Measurements from ENCODE around the gene GRK5.

GRK5 gene

DNA sequence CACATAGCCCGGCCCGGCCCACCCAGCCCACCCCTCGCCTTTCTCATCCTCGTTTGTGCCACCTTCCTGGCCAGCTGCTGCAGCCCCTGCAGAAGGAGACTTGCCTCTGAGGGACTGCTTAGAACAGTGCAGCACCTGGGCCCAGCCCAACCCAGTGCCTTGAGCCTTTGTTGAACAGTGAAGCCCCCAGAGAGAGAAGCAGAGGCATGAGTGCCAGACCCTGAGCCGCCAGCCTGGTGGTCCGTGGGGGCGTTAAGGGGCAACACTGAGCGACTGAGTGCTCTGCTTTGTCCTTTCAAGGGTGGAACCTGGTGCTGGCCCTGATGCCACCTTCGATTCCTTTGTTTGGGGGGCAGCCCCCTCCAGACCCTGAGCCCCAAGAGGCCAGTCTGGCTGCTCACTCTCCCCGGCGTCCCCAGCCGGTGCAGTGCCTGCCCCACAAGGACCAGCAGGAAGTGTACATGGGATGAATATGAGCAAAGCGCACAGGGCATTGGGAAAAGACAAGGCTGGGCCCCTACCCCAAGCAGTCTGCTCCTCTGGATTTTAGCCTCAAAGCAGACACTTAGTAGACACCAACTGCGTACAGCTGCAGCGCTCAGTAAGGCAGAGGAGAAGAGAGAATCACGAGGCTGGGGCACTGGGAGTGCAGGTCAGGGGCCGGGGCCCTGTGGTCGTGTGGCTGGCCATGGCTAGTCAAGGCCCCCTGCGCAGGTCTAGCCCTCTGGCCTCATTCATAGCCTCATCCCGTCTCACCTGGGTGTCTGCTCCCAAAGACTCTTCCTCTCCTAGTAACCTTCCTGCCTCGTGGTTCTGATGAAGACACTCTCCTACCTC lies 239.3 kb downstream of the GRK5 start:
- H3K4me3 ChIP-seq (ENCODE audit: low read length): no peak overlapping the region
- H3K27me3 ChIP-seq (ENCODE audit: insufficient read depth, low read length): no peaks in the 10 kb centered on the region
- no peaks in the 10 kb centered on the region for H3K9me3 ChIP-seq (ENCODE audit: low read length)
- H3K4me1 ChIP-seq (ENCODE audit: insufficient read depth, low read length): no peaks in the 10 kb centered on the region
- no peak overlapping the region for H2AFZ ChIP-seq (ENCODE audit: low read depth, low read length)
- H3K36me3 ChIP-seq (ENCODE audit: insufficient read depth, low read length): no peaks in the 10 kb centered on the region

DNA sequence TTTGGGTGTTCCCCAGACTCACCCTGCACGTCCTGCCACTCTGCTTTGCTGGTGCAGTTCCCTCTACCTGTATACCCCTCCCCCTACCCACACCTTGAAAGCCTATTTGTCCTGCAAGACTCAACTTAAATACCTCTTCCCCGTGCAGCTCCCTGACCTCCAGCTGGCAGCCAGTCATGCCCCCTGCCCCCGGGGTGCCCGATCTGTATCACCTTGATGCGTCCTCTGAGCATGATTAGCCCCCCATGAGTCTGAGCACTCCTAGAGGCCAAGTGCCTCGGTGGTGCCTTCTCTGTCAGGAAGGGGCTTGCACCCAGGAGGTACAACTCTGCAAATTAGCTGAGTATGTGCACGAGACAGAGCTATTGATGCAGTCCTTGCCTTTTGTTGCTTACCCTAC lies 240.1 kb downstream of the GRK5 start:
- Histone ChIP-seq H3K9me3 (ENCODE audit: low read length) (no peaks in the 10 kb centered on the region), H3K4me1 (ENCODE audit: insufficient read depth, low read length) (no peaks in the 10 kb centered on the region), H2AFZ (ENCODE audit: low read depth, low read length) (no peak overlapping the region), H3K27me3 (ENCODE audit: insufficient read depth, low read length) (no peaks in the 10 kb centered on the region), H3K36me3 (ENCODE audit: insufficient read depth, low read length) (no peaks in the 10 kb centered on the region), H3K4me3 (ENCODE audit: low read length) (no peak overlapping the region)

DNA sequence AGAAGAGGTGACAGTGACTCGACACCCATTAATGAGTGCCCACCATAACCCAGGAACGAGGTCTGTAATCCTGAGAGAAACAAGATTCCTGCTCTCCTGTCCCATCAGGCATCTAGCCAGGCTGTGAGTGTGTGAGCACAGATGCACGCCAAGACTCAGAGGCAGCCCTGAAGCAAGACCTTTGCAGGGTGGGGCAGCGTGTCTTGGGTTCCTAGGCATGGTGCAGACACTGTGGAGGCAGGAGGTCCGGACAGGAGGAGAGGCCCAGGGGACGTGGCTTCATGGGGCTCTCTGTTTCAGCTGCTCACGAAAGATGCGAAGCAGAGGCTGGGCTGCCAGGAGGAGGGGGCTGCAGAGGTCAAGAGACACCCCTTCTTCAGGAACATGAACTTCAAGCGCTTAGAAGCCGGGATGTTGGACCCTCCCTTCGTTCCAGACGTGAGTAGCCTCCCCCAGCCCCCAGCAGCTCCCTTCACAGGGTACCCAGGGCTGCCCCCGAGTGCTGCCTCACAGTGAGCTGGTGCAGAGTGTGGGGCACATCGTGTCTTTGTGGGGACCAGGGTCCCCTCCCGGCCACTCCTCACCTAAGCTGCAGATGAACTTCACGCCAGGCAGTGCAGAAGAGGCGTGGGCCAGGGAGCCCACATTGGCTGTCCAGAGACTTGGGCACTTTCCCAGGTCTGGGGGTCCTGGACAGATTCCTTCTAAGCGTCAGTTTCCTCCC lies 240.6 kb downstream of the GRK5 start:
- H3K9me3 ChIP-seq (ENCODE audit: low read length): no peaks in the 10 kb centered on the region
- no peaks in the 10 kb centered on the region for H3K4me1 ChIP-seq (ENCODE audit: insufficient read depth, low read length)
- no peaks in the 10 kb centered on the region for H3K27me3 ChIP-seq (ENCODE audit: insufficient read depth, low read length)
- no peak overlapping the region for H2AFZ ChIP-seq (ENCODE audit: low read depth, low read length)
- H3K36me3 ChIP-seq (ENCODE audit: insufficient read depth, low read length): no peaks in the 10 kb centered on the region
- no peak overlapping the region for H3K4me3 ChIP-seq (ENCODE audit: low read length)

DNA sequence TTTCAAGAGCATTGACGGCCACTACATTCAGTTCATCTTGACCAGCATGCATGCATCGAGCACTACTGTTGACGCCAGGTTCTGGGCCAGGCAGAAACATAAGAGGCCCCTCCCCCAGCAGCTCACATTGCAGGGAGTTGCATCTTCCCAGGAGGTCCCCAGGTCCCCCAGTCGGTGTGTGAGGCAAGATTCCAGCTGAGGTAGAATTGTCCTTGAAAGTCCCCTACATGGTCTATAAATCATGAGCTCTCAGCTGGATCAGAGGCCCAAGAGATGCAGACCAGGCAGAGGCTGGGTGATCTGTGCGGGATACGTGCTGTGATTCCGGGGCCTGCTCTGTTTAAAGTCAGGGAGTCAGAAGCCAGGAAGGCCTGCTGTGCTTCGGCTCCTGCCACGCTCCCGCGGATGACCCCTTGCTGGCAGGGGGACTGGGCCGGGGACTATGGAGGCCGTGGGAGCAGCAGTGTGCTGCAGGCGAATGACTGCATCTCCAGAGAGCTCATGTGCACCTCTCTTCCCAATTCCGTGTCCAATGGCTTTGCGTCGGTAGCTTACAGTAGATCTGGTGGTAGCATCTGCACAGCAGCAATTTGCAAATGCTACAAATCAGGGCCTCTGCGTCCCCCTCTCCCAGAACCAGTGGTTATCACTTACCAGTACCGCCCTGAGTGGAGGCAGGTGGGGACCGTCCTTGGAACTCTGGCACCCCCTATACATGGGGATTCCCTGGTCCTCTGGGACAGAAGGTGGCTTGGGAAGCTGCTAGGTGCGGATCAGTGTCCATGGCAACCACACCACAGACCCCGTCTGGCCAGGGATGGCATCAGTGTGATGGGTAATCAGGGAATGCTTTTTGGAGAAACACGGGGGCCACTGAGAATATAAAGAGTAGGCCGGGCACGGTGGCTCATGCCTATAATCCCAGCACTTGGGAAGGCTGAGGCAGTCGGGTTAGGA lies 241.5 kb downstream of the GRK5 start:
- no peaks in the 10 kb centered on the region for H3K9me3 ChIP-seq (ENCODE audit: low read length)
- H3K27me3 ChIP-seq (ENCODE audit: insufficient read depth, low read length): no peaks in the 10 kb centered on the region
- H2AFZ ChIP-seq (ENCODE audit: low read depth, low read length): no peak overlapping the region
- no peaks in the 10 kb centered on the region for H3K36me3 ChIP-seq (ENCODE audit: insufficient read depth, low read length)
- H3K4me3 ChIP-seq (ENCODE audit: low read length): no peak overlapping the region
- H3K4me1 ChIP-seq (ENCODE audit: insufficient read depth, low read length): no peaks in the 10 kb centered on the region

- no peaks in the 10 kb centered on the region for H3K9me3 ChIP-seq (ENCODE audit: low read length)
- no peak overlapping the region for H2AFZ ChIP-seq (ENCODE audit: low read depth, low read length)
- no peaks in the 10 kb centered on the region for H3K27me3 ChIP-seq (ENCODE audit: insufficient read depth, low read length)
- no peaks in the 10 kb centered on the region for H3K36me3 ChIP-seq (ENCODE audit: insufficient read depth, low read length)
- no peak overlapping the region for H3K4me3 ChIP-seq (ENCODE audit: low read length)
- H3K4me1 ChIP-seq (ENCODE audit: insufficient read depth, low read length): no peaks in the 10 kb centered on the region
These were observed 242.5 kb downstream of the GRK5 start for GRCh38 chr10:119449760-119450461.

DNA sequence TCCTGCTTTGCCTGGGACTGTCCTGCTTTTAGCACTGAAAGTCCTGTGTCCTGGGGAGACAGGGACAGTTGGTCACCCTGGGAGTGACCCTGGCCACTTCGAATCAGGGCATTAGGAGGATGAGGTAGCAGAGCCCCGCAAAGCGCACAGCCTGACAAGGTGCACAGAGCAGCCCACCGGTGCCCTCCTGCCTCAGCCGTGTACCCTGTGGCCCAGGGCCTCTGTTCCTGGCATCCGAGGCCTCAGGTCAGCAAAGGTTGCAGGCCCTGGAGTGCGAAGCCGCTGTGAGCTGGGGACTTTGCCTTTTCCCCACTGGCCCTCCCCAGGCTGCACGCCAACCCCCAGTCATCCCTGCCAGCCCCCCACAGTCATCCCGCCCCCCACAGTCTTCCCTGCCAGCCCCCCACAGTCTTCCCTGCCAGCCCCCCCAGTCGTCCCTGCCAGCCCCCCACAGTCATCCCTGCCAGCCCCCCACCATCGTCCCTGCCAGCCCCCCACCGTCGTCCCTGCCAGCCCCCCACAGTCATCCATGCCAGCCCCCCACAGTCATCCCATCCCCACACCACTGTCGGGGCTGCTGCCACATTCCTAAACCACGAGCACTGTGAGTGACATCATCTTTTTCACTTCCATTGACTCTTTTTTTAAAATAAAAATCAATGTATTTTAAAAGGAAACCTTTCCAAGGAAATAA lies 243.4 kb downstream of the GRK5 start:
- Histone ChIP-seq H3K9me3 (ENCODE audit: low read length) (no peaks in the 10 kb centered on the region), H3K4me3 (ENCODE audit: low read length) (no peak overlapping the region), H3K36me3 (ENCODE audit: insufficient read depth, low read length) (no peaks in the 10 kb centered on the region), H3K27me3 (ENCODE audit: insufficient read depth, low read length) (no peaks in the 10 kb centered on the region), H3K4me1 (ENCODE audit: insufficient read depth, low read length) (no peaks in the 10 kb centered on the region), H2AFZ (ENCODE audit: low read depth, low read length) (no peak overlapping the region)

GRCh38 chr10:119451300-119451896 lies 244.0 kb downstream of the GRK5 start:
- no peaks in the 10 kb centered on the region for H3K36me3 ChIP-seq (ENCODE audit: insufficient read depth, low read length)
- no peaks in the 10 kb centered on the region for H3K27me3 ChIP-seq (ENCODE audit: insufficient read depth, low read length)
- H3K4me3 ChIP-seq (ENCODE audit: low read length): no peak overlapping the region
- H2AFZ ChIP-seq (ENCODE audit: low read depth, low read length): no peak overlapping the region
- H3K4me1 ChIP-seq (ENCODE audit: insufficient read depth, low read length): no peaks in the 10 kb centered on the region
- no peaks in the 10 kb centered on the region for H3K9me3 ChIP-seq (ENCODE audit: low read length)

GRCh38 chr10:119452396-119452795 lies 245.0 kb downstream of the GRK5 start:
- H3K36me3 ChIP-seq (ENCODE audit: insufficient read depth, low read length): no peaks in the 10 kb centered on the region
- no peak overlapping the region for H2AFZ ChIP-seq (ENCODE audit: low read depth, low read length)
- no peaks in the 10 kb centered on the region for H3K9me3 ChIP-seq (ENCODE audit: low read length)

GRCh38 chr10:119453313-119453712 lies 245.9 kb downstream of the GRK5 start:
- no peak overlapping the region for H3K4me3 ChIP-seq (ENCODE audit: low read length)
- no peak overlapping the region for H2AFZ ChIP-seq (ENCODE audit: low read depth, low read length)
- no peaks in the 10 kb centered on the region for H3K36me3 ChIP-seq (ENCODE audit: insufficient read depth, low read length)
- no peaks in the 10 kb centered on the region for H3K9me3 ChIP-seq (ENCODE audit: low read length)
- no peaks in the 10 kb centered on the region for H3K27me3 ChIP-seq (ENCODE audit: insufficient read depth, low read length)
- H3K4me1 ChIP-seq (ENCODE audit: insufficient read depth, low read length): no peaks in the 10 kb centered on the region

More at GRCh38 chr10:119452396-119452795, 245.0 kb downstream of the GRK5 start:
- no peaks in the 10 kb centered on the region for H3K27me3 ChIP-seq (ENCODE audit: insufficient read depth, low read length)
- H3K4me1 ChIP-seq (ENCODE audit: insufficient read depth, low read length): no peaks in the 10 kb centered on the region
- no peak overlapping the region for H3K4me3 ChIP-seq (ENCODE audit: low read length)

DNA sequence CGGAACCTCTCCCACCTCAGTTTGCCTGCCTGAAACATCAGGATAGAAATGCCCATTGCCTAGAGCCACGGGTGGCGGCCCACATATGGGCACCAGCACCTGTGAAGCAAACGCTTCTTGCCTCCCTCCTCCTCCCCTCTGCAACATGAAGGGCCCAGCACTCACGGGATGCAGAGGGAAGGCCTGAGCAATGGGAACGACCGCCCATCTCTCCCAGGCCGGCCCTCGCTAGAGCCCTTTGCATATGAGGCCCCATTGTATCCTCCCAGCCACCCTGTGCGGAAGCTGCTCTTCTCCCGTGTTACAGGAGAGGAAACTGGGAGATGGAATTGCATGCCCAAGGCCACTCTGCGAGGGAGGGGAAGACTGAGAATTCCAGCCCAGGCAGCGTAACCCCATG lies 246.9 kb downstream of the GRK5 start:
- Histone ChIP-seq H3K4me1 (ENCODE audit: insufficient read depth, low read length) (no peaks in the 10 kb centered on the region), H3K9me3 (ENCODE audit: low read length) (no peaks in the 10 kb centered on the region), H3K36me3 (ENCODE audit: insufficient read depth, low read length) (no peaks in the 10 kb centered on the region), H3K4me3 (ENCODE audit: low read length) (no peak overlapping the region), H2AFZ (ENCODE audit: low read depth, low read length) (no peak overlapping the region), H3K27me3 (ENCODE audit: insufficient read depth, low read length) (no peaks in the 10 kb centered on the region)

DNA sequence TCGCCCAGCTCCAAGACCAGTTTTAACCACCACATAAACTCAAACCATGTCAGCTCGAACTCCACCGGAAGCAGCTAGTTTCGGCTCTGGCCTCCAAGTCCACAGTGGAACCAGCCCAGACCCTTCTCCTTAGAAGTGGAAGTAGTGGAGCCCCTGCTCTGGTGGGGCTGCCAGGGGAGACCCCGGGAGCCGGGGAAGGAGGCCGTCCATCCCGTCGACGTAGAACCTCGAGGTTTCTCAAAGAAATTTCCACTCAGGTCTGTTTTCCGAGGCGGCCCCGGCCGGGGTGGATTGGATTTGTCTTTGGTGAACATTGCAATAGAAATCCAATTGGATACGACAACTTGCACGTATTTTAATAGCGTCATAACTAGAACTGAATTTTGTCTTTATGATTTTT lies 247.6 kb downstream of the GRK5 start:
- Histone ChIP-seq H2AFZ (ENCODE audit: low read depth, low read length) (no peak overlapping the region), H3K9me3 (ENCODE audit: low read length) (no peaks in the 10 kb centered on the region), H3K27me3 (ENCODE audit: insufficient read depth, low read length) (no peaks in the 10 kb centered on the region), H3K36me3 (ENCODE audit: insufficient read depth, low read length) (no peaks in the 10 kb centered on the region), H3K4me1 (ENCODE audit: insufficient read depth, low read length) (no peaks in the 10 kb centered on the region), H3K4me3 (ENCODE audit: low read length) (no peak overlapping the region)
